DMS79 treated with DMSO at 0.1 percent for 48 hours (cell line): ENCODE data around the gene PDE4B.
"Not testable (repeated sequence)": the region's sequence is repeated elsewhere in the genome, so short reads cannot be mapped to it uniquely, and the experiment has no call there.

ENCODE experiments used
- DNase-seq: peaks from one replicate; lab custom pipeline; 2025; lab: John Stamatoyannopoulos, UW

The PDE4B gene

GRCh38 chr1:66055092-66055491 is 262.4 kb downstream of the PDE4B start:
- DNase-seq = no peak

DNA sequence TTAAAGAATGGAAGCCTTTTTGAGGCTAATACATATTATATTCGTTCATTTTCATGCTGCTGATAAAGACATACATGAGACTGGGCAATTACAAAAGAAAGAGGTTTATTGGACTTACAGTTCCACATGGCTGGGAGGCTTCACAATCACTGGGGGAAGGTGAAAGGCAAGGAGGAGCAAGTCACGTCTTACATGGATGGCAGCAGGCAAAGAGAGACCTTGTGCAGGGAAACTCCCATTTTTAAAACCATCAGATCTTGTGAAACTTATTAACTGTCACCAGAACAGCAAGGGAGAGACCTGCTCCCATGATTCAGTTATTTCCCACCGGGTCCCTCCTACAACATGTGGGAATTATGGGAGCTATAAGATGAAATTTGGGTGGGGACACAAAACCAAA is 264.8 kb downstream of the PDE4B start:
- DNase-seq = not testable (repeated sequence)

GRCh38 chr1:66058558-66058957 is 265.9 kb downstream of the PDE4B start:
- DNase-seq = no peak

DNA sequence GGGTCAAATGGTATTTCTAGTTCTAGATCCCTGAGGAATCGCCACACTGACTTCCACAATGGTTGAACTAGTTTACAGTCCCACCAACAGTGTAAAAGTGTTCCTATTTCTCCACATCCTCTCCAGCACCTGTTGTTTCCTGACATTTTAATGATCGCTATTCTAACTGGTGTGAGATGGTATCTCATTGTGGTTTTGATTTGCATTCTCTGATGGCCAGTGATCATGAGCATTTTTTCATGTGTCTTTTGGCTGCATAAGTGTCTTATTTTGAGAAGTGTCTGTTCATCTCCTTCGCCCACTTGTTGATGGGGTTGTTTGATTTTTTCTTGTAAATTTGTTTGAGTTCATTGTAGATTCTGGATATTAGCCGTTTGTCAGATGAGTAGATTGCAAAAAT is 274.5 kb downstream of the PDE4B start:
- DNase-seq = not testable (repeated sequence)

DNA sequence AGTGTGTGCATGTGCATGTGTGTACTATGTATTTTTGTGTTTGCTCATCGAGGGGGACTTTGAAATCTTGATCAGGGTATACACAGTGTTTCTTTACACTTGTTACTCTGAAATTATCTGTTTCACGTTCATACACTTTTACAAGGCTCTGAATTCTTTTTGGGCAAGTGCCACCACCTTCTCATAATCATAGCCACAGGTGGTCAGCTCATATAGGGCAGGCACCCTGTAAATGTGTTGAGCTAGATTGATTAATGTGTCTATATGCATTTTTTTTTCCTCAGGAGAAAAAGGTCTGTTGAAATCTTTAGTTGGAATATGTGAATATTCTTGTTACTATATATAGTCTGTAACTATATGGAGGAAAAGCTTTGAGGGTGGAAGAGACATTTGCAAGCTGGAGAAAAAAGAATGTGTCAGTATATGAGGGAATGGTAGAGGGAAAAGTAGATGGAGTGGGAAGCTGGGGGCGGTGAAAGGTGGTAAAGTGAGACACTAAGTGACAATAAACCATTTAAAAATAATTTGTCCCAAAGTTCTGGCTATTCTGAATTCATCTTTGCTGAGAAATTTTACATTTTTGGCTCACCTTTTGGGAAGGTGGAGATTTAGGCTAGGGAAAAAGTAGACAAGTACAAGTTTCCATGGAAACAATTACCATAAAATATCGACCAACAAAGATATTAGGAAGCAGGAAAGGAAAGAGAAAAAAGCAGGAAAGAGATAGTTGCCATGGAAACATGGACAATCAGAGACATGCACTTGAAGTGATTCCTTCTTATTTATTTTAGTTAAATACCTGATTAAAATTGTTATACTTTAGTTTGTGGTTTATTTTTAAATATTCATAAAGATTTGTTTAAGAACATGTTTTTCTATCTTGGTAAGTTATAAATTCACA is 277.5 kb downstream of the PDE4B start:
- no peak for DNase-seq

- DNase-seq = no peak
Observed at GRCh38 chr1:66073388-66073787, 280.7 kb downstream of the PDE4B start.

- DNase-seq = no peak
Observed at GRCh38 chr1:66074147-66074546, 281.5 kb downstream of the PDE4B start.

- DNase-seq = no peak
Observed at GRCh38 chr1:66078412-66078811, 285.7 kb downstream of the PDE4B start.

DNA sequence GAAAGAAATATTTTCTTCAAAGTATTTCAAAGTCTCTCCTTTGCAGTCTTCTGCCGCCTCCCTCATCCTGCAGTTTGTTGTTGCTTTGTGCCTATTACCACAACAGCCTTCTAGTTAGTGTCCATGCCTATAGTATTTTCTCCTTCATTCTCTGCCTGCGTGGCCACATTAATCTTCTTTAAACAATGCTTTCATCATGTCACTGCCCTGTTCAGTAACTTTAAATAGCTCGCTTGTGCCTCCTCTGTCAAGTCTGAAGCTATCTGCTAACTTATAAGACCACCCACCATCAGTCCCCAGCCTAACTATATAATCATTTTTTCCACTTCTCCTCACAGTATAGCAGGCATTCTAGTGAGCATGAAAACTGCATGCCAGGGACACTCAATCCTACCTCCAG is 290.3 kb downstream of the PDE4B start:
- DNase-seq = no peak

DNA sequence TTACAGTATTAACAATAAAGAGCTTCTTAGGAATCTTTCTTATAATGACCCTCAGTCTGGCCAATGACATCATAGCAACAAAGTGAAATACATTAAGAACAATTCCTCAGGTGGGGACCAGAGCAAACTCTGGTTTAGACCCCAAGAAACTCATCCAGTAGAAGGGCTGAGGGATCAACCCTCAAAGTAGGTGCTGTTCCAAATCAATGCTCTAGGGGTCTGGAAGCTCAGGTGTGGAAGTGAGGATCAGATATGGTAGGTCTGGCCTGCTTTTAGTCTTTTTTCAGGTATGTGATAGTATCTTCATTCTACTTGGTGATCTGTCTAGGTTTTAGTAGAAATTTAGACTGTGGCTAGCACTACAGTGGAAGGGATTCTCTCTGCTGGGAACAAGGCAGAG is 291.7 kb downstream of the PDE4B start:
- DNase-seq = no peak

DNA sequence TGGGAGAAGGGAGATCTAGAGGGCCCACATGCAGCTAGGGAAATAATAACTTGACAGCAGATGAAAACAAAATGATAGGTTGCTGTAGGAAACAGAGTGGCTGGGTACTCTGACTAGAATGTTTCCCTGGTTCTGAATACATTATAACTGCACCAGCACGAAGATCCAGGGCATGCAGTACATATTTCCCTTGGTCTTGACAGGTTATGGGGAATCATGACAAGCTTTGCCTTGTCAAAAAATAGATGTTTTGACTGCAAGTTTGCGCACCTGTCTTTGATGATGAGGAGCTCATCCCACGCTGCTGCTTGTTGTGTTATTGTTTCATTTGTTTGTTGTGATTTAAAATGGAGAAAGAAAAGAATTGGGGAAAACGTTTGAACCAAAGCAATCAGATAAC is 292.9 kb downstream of the PDE4B start:
- no peak for DNase-seq

DNA sequence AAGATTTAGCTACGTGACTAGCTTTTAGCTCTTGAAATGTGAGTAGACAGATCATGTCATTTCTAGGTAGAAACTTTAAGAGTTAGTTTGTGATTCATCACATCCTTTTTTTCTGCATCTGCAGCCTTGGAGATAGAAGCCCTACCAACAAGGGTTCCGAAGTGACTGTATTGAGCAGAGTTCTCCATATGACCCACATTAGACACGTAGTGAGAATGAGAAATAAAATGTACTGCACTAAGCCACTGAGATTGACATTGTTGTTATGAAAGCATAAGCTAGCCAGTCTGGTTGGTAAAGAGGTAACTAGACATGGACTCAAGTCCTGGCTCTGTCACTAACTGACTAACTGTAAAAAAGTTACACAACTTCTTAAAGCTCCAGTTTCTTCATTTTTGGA is 296.1 kb downstream of the PDE4B start:
- DNase-seq = no peak

DNA sequence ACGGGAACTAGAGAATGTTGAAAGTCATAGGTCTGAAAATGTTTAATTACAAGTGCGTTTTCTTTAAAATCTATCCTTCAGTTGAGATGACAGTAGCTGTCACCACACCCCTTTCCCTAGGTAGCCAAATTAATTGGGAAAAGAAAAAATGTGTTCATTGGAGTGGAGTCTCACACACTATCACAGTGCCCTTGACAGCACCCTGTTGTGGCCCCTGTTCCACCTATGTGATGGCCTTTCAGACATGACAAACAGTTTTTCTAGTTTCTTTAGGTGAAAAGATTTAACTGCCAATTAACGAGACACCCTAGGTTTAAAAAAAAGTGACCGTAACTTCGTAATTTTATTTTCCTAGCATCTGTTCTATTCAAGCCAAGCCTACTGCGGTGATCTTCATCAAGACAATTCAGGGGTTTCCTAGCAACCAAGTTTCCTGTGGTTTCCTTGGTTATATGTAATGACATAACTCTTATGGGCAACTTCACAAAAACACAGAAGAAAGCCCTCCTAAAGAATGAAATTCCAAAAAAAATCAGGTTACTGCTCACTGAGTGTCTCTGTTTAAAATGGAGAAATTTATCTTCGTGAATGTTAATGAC is 298.3 kb downstream of the PDE4B start:
- DNase-seq = no peak

DNA sequence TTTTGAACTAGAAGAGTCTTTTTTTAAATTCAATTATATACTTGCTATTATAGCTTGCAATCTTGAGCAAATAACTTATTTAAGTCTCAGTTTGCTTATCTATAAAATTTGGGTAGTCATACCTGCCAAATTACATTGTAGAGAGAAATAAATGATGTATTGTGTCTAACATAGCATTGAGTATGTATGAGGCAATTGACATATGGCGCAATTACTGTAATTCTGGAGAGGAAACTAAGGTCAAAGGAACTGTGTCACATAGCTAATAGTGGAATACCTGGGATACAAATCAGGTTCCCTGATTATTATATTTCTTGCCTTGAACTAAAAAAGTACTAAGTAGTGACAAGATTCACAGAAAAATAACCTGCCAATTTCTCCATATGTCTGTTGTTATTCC is 302.5 kb downstream of the PDE4B start:
- DNase-seq = no peak

- DNase-seq = not testable (repeated sequence)
Observed at GRCh38 chr1:66100959-66101358, 308.3 kb downstream of the PDE4B start.

GRCh38 chr1:66104076-66104475 is 311.4 kb downstream of the PDE4B start:
- not testable (repeated sequence) for DNase-seq

DNA sequence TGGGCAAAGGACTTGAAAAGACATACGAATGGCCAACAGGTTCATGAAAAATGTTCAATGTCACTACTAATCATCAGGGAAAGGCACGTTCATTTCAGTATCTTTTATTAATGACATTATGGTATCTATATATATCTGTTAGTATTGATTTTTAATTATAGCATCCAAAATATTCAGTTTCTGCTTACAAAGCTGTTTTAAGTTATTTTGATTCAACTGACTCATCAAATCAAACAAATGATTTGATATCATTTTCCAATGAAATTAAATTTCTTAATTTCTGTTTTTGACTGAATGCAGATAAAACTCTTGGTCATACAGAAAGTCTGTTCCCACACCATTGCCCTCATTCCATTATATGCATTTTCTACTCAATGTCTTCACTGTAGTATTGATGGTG is 315.9 kb downstream of the PDE4B start:
- DNase-seq = no peak

DNA sequence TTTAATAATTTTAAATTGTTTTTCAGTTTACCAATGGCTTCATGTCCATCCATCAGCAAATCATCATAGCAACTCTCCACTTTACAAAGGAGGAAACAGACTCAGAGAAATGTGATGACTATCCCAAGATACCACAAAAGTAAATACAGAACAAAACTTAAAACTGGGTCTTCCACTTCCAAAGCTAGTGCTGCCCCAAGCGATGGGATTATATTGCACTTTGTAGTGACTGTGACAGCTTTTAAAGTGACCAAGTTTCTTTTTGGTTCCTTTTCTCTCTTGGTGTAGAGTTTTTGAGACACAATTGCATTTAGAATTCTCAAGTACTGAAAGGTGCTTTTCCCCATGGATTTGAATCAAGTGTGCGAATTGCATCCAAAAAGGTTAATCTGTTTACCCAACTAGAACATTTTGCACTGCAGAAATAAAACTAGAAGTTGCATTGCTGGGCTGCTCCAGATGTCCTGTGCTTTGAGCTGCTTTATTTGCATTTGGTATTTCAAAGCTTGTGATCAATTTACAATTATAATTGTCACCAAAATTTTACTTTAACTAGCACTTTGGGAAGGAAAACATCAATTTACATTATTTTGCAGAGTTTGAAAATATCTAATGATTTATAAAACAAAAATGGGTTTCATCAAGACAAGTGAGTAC is 320.2 kb downstream of the PDE4B start:
- DNase-seq = no peak

GRCh38 chr1:66119148-66119547 is 326.5 kb downstream of the PDE4B start:
- DNase-seq = no peak

DNA sequence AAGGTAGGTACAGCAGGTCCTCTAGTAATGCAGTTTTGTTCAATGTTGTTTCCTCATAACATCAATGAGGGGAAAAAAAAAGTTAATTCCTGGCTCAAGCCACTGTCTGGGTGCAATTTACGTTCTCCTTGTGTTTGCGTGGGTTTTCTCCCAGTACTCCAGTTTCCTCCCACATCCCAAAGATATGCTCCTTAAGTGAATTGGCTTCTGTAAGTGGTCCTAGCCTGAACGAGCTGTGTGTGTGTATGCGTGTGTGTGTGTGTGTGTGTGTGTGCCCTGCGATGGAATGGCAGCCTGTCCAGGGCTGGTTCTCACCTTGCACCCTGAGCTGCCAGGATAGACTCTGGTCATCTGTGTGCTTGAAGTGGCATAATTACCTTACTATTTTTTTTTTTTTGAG is 332.0 kb downstream of the PDE4B start:
- no peak for DNase-seq

DNA sequence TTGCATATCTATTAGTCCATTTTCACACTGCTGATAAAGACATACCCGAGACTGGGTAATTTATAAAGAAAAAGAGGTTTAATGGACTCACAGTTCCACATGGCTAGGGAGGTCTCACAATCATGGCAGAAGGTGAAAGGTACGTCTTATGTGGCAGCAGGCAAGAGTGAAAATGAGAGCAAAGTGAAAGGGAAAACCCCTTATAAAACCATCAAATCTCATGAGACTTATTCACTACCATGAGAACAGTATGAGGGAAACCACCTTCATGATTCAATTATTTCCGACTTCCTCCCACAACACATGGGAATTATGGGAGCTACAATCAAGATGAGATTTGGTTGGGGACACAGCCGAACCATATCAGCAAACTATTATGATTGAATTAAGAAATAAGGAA is 335.9 kb downstream of the PDE4B start:
- DNase-seq = not testable (repeated sequence)

DNA sequence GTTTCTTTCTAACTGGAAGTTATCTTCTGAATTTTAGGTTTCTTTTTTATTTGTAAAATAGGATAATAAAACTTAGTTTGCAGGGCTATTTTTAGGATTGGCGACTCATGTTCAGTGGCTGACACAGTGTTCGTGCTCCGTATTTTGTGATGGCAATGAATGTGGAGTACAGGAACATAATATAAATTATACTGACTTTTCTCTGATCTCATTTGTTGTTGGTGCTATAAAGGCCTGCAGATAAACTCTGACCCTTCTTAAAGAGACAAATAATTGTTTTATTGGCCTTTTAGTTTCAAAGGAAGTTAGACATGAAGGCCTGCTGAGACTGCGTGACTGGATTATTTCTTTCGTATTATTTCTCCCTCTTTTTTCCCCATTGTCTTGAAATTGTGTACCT is 339.6 kb downstream of the PDE4B start:
- no peak for DNase-seq

GRCh38 chr1:66134004-66134403 is 341.3 kb downstream of the PDE4B start:
- no peak for DNase-seq
